Measurements from ENCODE around the gene ACTL9.

DNA sequence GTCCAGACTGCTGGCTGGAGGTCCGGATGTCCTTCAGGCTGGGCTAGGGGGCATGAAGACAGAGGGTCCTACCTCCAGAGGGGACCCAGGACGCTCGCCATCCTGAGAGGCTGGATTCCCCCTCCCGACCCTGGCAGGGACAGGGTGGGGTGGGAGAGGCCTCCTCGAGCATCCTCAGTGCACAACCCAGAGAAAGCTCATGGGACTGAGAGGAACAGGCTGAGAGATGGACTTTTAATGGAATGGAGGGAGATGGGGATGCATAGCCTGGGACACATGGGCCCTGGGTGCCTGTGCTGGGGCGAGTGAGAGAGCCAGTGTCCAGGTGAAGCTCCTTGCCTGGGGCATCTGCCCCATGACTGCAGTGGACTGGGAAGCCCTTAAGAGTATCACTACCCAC is 3.1 kb downstream of the ACTL9 start:
- TF ChIP-seq, protein P1, sequence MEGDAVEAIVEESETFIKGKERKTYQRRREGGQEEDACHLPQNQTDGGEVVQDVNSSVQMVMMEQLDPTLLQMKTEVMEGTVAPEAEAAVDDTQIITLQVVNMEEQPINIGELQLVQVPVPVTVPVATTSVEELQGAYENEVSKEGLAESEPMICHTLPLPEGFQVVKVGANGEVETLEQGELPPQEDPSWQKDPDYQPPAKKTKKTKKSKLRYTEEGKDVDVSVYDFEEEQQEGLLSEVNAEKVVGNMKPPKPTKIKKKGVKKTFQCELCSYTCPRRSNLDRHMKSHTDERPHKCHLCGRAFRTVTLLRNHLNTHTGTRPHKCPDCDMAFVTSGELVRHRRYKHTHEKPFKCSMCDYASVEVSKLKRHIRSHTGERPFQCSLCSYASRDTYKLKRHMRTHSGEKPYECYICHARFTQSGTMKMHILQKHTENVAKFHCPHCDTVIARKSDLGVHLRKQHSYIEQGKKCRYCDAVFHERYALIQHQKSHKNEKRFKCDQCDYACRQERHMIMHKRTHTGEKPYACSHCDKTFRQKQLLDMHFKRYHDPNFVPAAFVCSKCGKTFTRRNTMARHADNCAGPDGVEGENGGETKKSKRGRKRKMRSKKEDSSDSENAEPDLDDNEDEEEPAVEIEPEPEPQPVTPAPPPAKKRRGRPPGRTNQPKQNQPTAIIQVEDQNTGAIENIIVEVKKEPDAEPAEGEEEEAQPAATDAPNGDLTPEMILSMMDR (IDR thresholded peaks at IDR 0.05; ENCODE audit: low read depth, low read length, poor library complexity, severe bottlenecking), result no peak
- no peak for TF ChIP-seq EZH2phosphoT487 (IDR thresholded peaks at IDR 0.05; ENCODE audit: borderline replicate concordance, low read length)
